ENCODE measurements around the gene TCTN2. TPM values are rescaled to one million over a fixed set of nuclear protein-coding genes. Genes with fewer than 3 reads are reported as not detected.

The TCTN2 gene
- total RNA-seq, 2 donors from 2014 or later = 15.2 to 20.7 TPM

- 77% methylated on average over 7 of the region's 7 CpGs for WGBS
- intact Hi-C loops (cut with DNase I) = no loop called here
- TF ChIP-seq POLR2A (IDR thresholded peaks at IDR 0.05) = no peak
- TF ChIP-seq CTCF (IDR thresholded peaks at IDR 0.05) = no peak
- TF ChIP-seq POLR2AphosphoS5 (IDR thresholded peaks at IDR 0.05) = no peak
These were observed 27.0 kb upstream of the TCTN2 start for GRCh38 chr12:123643911-123644310.

GRCh38 chr12:123645380-123645779 is 25.5 kb upstream of the TCTN2 start:
- TF ChIP-seq CTCF (IDR thresholded peaks at IDR 0.05) = no peak
- TF ChIP-seq POLR2AphosphoS5 (IDR thresholded peaks at IDR 0.05) = no peak
- TF ChIP-seq POLR2A (IDR thresholded peaks at IDR 0.05) = no peak
- peaks cover 4 to 8% of the 10 kb centered on the region in 2 donors for H3K36me3 ChIP-seq
- no peak overlapping the region for H3K4me3 ChIP-seq
- intact Hi-C loops (cut with DNase I) = no loop called here
- no peaks in the 10 kb centered on the region for H3K4me1 ChIP-seq (replicated peaks)
- no peak for DNase-seq (ENCODE audit: low spot score)
- no peaks in the 10 kb centered on the region for H3K9me3 ChIP-seq
- 97% methylated on average over 3 of the region's 3 CpGs for WGBS
- H3K27me3 ChIP-seq (replicated peaks; ENCODE audit: insufficient read depth) = no peaks in the 10 kb centered on the region
- H3K27ac ChIP-seq = no peak overlapping the region

More at GRCh38 chr12:123643911-123644310, 27.0 kb upstream of the TCTN2 start:
- peaks cover 4 to 8% of the 10 kb centered on the region in 2 donors for H3K36me3 ChIP-seq
- H3K27ac ChIP-seq = no peak overlapping the region
- DNase-seq (ENCODE audit: low spot score) = no peak
- no peaks in the 10 kb centered on the region for H3K4me1 ChIP-seq (replicated peaks)
- no peaks in the 10 kb centered on the region for H3K27me3 ChIP-seq (replicated peaks; ENCODE audit: insufficient read depth)
- H3K4me3 ChIP-seq = no peak overlapping the region
- H3K9me3 ChIP-seq = no peaks in the 10 kb centered on the region

- DNase-seq (ENCODE audit: low spot score) = no peak
- no peak overlapping the region for H3K27ac ChIP-seq
- WGBS = 81% methylated on average over 5 of the region's 5 CpGs
- peaks cover 4 to 8% of the 10 kb centered on the region in 2 donors for H3K36me3 ChIP-seq
- H3K27me3 ChIP-seq (replicated peaks; ENCODE audit: insufficient read depth) = no peaks in the 10 kb centered on the region
- TF ChIP-seq CTCF (IDR thresholded peaks at IDR 0.05) = no peak
- TF ChIP-seq POLR2AphosphoS5 (IDR thresholded peaks at IDR 0.05) = no peak
- no peak for TF ChIP-seq POLR2A (IDR thresholded peaks at IDR 0.05)
- intact Hi-C loops (cut with DNase I) = no loop called here
- H3K4me3 ChIP-seq = no peak overlapping the region
- H3K4me1 ChIP-seq (replicated peaks) = no peaks in the 10 kb centered on the region
- no peaks in the 10 kb centered on the region for H3K9me3 ChIP-seq
These were observed 25.0 kb upstream of the TCTN2 start for GRCh38 chr12:123645878-123646277.

GRCh38 chr12:123648401-123648800 is 22.5 kb upstream of the TCTN2 start:
- H3K4me3 ChIP-seq = no peak overlapping the region
- WGBS = 91% methylated on average over 5 of the region's 5 CpGs
- H3K4me1 ChIP-seq (replicated peaks) = no peaks in the 10 kb centered on the region
- H3K27me3 ChIP-seq (replicated peaks; ENCODE audit: insufficient read depth) = no peaks in the 10 kb centered on the region
- no peak overlapping the region for H3K27ac ChIP-seq
- peaks cover 4 to 8% of the 10 kb centered on the region in 2 donors for H3K36me3 ChIP-seq
- H3K9me3 ChIP-seq = no peaks in the 10 kb centered on the region
- DNase-seq (ENCODE audit: low spot score) = no peak
- no peak for TF ChIP-seq CTCF (IDR thresholded peaks at IDR 0.05)
- no peak for TF ChIP-seq POLR2AphosphoS5 (IDR thresholded peaks at IDR 0.05)
- TF ChIP-seq POLR2A (IDR thresholded peaks at IDR 0.05) = no peak
- intact Hi-C loops (cut with DNase I) = no loop called here

GRCh38 chr12:123654129-123654701 is 16.7 kb upstream of the TCTN2 start:
- WGBS = 70% methylated on average over 4 of the region's 4 CpGs
- Histone ChIP-seq H3K27me3 (replicated peaks; ENCODE audit: insufficient read depth) (no peaks in the 10 kb centered on the region), H3K4me1 (replicated peaks) (no peaks in the 10 kb centered on the region), H3K36me3 (no peaks in the 10 kb centered on the region), H3K27ac (no peak overlapping the region), H3K9me3 (no peaks in the 10 kb centered on the region), H3K4me3 (no peak overlapping the region)
- DNase-seq (ENCODE audit: low spot score) = no peak
- intact Hi-C loops (cut with DNase I) = no loop called here
- TF ChIP-seq POLR2AphosphoS5 (IDR thresholded peaks at IDR 0.05) = no peak
- no peak for TF ChIP-seq CTCF (IDR thresholded peaks at IDR 0.05)
- TF ChIP-seq POLR2A (IDR thresholded peaks at IDR 0.05) = no peak
